ENCODE measurements around the gene CIART.
"Not testable (repeated sequence)": the region's sequence is repeated elsewhere in the genome, so short reads cannot be mapped to it uniquely, and the experiment has no call there.

The CIART gene

GRCh38 chr1:150311762-150312161 is 29.4 kb downstream of the CIART start:
- DNase-seq = no peak

GRCh38 chr1:150314691-150315090 is 32.3 kb downstream of the CIART start:
- not testable (repeated sequence) for DNase-seq

GRCh38 chr1:150320667-150320978 is 38.3 kb downstream of the CIART start:
- no peak for DNase-seq

GRCh38 chr1:150321826-150322166 is 39.4 kb downstream of the CIART start:
- peak; percentile 39 for DNase-seq

GRCh38 chr1:150322310-150322709 is 40.0 kb downstream of the CIART start:
- no peak for DNase-seq

GRCh38 chr1:150332651-150333290 is 50.4 kb downstream of the CIART start:
- no peak for DNase-seq

All from NCI-H1092 treated with DMSO at 0.1 percent for 48 hours (cell line).